Fibroblast of pulmonary artery (primary cell): Measurements from ENCODE around the gene POLE4.
A peak's percentile ranks its signal among the peaks of the same experiment; 100 is the strongest.

Experiments
- DNase-seq: peaks from one replicate; pipeline ENCODE4 v3.0.0-alpha.2; 2010; ENCODE audit warnings: low read depth
- H3K4me3 ChIP-seq: replicated peaks from 2 replicates; pipeline ENCODE4 v1.5.1; 2011; ENCODE audit warnings: low read depth, mild to moderate bottlenecking, control low read depth, low read length, moderate library complexity
- CTCF ChIP-seq: IDR thresholded peaks from 2 replicates; pipeline ENCODE4 v1.5.1; 2011; ENCODE audit warnings: mild to moderate bottlenecking, control low read depth, low read length, inconsistent platforms; ENCODE audit errors: missing control alignments

Gene POLE4

GRCh38 chr2:74917702-74918619, 40.5 kb upstream of the POLE4 start:
- TF ChIP-seq CTCF: no peak

GRCh38 chr2:74919827-74920226, 38.6 kb upstream of the POLE4 start:
- H3K4me3 ChIP-seq: peak overlapping the region; percentile 42
- peak; percentile 65 for TF ChIP-seq CTCF
- peak; percentile 62 for DNase-seq

More at GRCh38 chr2:74917702-74918619, 40.5 kb upstream of the POLE4 start:
- no peak overlapping the region for H3K4me3 ChIP-seq
- DNase-seq: peak; percentile 60

- H3K4me3 ChIP-seq: no peak overlapping the region
- TF ChIP-seq CTCF: no peak
- DNase-seq: no peak
Observed at GRCh38 chr2:74921236-74921736, 37.2 kb upstream of the POLE4 start.

- peak; percentile 72 for DNase-seq
- no peak overlapping the region for H3K4me3 ChIP-seq
- no peak for TF ChIP-seq CTCF
Observed at GRCh38 chr2:74922592-74923227, 35.7 kb upstream of the POLE4 start.

GRCh38 chr2:74924463-74925265, 33.8 kb upstream of the POLE4 start:
- no peak overlapping the region for H3K4me3 ChIP-seq
- TF ChIP-seq CTCF: no peak
- no peak for DNase-seq

GRCh38 chr2:74925361-74925786, 33.1 kb upstream of the POLE4 start:
- DNase-seq: no peak
- no peak for TF ChIP-seq CTCF
- H3K4me3 ChIP-seq: no peak overlapping the region
